Ureter (tissue), 1 donor: Measurements from ENCODE around the gene ARHGEF10L. TPM values are rescaled to one million over a fixed set of nuclear protein-coding genes. Genes with fewer than 3 reads are reported as not detected.

Experiments
- DNase-seq: peaks from one replicate; pipeline ENCODE4 v3.0.0-alpha.2; 2020; ENCODE audit warnings: low spot score
- total RNA-seq: library from RNA; stranded (reverse); gene quantifications from one replicate; pipeline ENCODE4 v1.2.4, GENCODE V29; 2023
- donor health status: DM: yes; HTN: yes; CAD: no.

ARHGEF10L gene
- total RNA-seq, 1 donor from 2014 or later = 166 TPM

- no peak for DNase-seq
These were observed 16.0 kb upstream of the ARHGEF10L start for GRCh38 chr1:17523321-17524041.

GRCh38 chr1:17524645-17525044 is 14.9 kb upstream of the ARHGEF10L start:
- DNase-seq = no peak

- no peak for DNase-seq
These were observed 13.4 kb upstream of the ARHGEF10L start for GRCh38 chr1:17525996-17526686.

- no peak for DNase-seq
These were observed 12.2 kb upstream of the ARHGEF10L start for GRCh38 chr1:17527036-17527914.

GRCh38 chr1:17529381-17529780 is 10.1 kb upstream of the ARHGEF10L start:
- no peak for DNase-seq

GRCh38 chr1:17531343-17531681 is 8.2 kb upstream of the ARHGEF10L start:
- DNase-seq = no peak

- DNase-seq = peak; percentile 83
These were observed 7.6 kb upstream of the ARHGEF10L start for GRCh38 chr1:17531682-17532487.

GRCh38 chr1:17533201-17533600 is 6.3 kb upstream of the ARHGEF10L start:
- DNase-seq = no peak

- DNase-seq = no peak
These were observed 4.1 kb upstream of the ARHGEF10L start for GRCh38 chr1:17535300-17535936.

- no peak for DNase-seq
These were observed 1.5 kb upstream of the ARHGEF10L start for GRCh38 chr1:17538010-17538409.

GRCh38 chr1:17538428-17539117 is 925 bp upstream of the ARHGEF10L start:
- DNase-seq = no peak

GRCh38 chr1:17539118-17539476 is 401 bp upstream of the ARHGEF10L start:
- DNase-seq = no peak

GRCh38 chr1:17540255-17541001 is 930 bp downstream of the ARHGEF10L start:
- DNase-seq = peak; percentile 69

GRCh38 chr1:17542645-17543044 is 3.1 kb downstream of the ARHGEF10L start:
- DNase-seq = no peak

GRCh38 chr1:17544776-17545350 is 5.4 kb downstream of the ARHGEF10L start:
- no peak for DNase-seq

- DNase-seq = no peak
These were observed 5.9 kb downstream of the ARHGEF10L start for GRCh38 chr1:17545356-17545755.

GRCh38 chr1:17546946-17547670 is 7.6 kb downstream of the ARHGEF10L start:
- DNase-seq = no peak

- no peak for DNase-seq
These were observed 9.9 kb downstream of the ARHGEF10L start for GRCh38 chr1:17549384-17549783.
